ENCODE results near the gene HNRNPR.
"Not testable (repeated sequence)": the region's sequence is repeated elsewhere in the genome, so short reads cannot be mapped to it uniquely, and the experiment has no call there.

The HNRNPR gene

GRCh38 chr1:23325393-23325792 lies 18.7 kb downstream of the HNRNPR start:
- no peak for TF ChIP-seq CTCF (IDR thresholded peaks at IDR 0.05; ENCODE audit: insufficient read depth, low read depth, low read length, missing control alignments)
- H3K4me3 ChIP-seq (ENCODE audit: low read depth, low read length): no peak overlapping the region
- DNase-seq (ENCODE audit: low read depth): no peak

- no peak for DNase-seq (ENCODE audit: low read depth)
- H3K4me3 ChIP-seq (ENCODE audit: low read depth, low read length): no peak overlapping the region
- TF ChIP-seq CTCF (IDR thresholded peaks at IDR 0.05; ENCODE audit: insufficient read depth, low read depth, low read length, missing control alignments): no peak
These were observed 21.3 kb downstream of the HNRNPR start for GRCh38 chr1:23322770-23323169.

- H3K4me3 ChIP-seq (ENCODE audit: low read depth, low read length); DNase-seq (ENCODE audit: low read depth): not testable (repeated sequence)
These were observed 33.8 kb downstream of the HNRNPR start for GRCh38 chr1:23310280-23310679.

- TF ChIP-seq CTCF (IDR thresholded peaks at IDR 0.05; ENCODE audit: insufficient read depth, low read depth, low read length, missing control alignments): no peak
- DNase-seq (ENCODE audit: low read depth): no peak
- H3K4me3 ChIP-seq (ENCODE audit: low read depth, low read length): no peak overlapping the region
These were observed 39.9 kb downstream of the HNRNPR start for GRCh38 chr1:23304140-23304620.

GRCh38 chr1:23303524-23303923 lies 40.6 kb downstream of the HNRNPR start:
- TF ChIP-seq CTCF (IDR thresholded peaks at IDR 0.05; ENCODE audit: insufficient read depth, low read depth, low read length, missing control alignments): no peak
- no peak for DNase-seq (ENCODE audit: low read depth)
- no peak overlapping the region for H3K4me3 ChIP-seq (ENCODE audit: low read depth, low read length)

- no peak for TF ChIP-seq CTCF (IDR thresholded peaks at IDR 0.05; ENCODE audit: insufficient read depth, low read depth, low read length, missing control alignments)
- H3K4me3 ChIP-seq (ENCODE audit: low read depth, low read length): no peak overlapping the region
- no peak for DNase-seq (ENCODE audit: low read depth)
These were observed 47.2 kb downstream of the HNRNPR start for GRCh38 chr1:23296931-23297330.

- no peak overlapping the region for H3K4me3 ChIP-seq (ENCODE audit: low read depth, low read length)
- TF ChIP-seq CTCF (IDR thresholded peaks at IDR 0.05; ENCODE audit: insufficient read depth, low read depth, low read length, missing control alignments): no peak
- no peak for DNase-seq (ENCODE audit: low read depth)
These were observed 52.4 kb downstream of the HNRNPR start for GRCh38 chr1:23291706-23292105.
